Measurements from ENCODE around the gene CTSW. TPM values are rescaled to one million over a fixed set of nuclear protein-coding genes. Genes with fewer than 3 reads are reported as not detected.

CTSW gene
- total RNA-seq, 4 donors from 2014 or later: 1.1 to 1.8 TPM; not detected in 2

DNA sequence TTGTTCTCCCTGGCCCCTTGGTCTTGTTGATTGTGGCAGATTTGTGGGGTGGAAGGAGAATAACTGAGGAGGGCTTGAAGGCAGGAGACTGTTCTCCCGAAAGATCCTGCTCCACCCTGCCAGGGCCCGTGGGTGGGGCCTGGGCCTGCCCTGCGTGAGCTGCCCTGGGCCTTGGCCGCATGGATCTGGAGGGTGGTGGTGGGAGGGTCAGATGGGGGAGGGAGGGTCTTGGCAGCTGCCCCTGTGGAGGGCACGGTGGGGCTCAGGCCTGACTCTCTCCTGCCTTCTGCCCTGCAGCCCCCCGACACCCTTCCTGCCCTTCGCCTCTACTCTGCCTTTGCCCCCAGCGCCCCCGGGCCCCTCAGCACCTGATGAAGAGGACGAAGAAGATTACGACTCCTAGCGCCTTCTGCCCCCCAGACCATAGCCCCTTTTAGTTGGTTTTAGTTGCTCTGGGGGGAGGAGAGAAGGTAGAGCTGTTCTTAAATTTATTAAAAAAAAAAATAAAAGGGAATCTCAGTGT is 41.5 kb downstream of the CTSW start:
- in situ Hi-C loops (cut with MboI; ENCODE audit: low pct_ligation_motif_present in 1 of 4, low pct_unique_long_range_greater_than_20kb in 1 of 4, low sequenced_read_pairs in 3 of 4): no loop called here
- intact Hi-C loops (cut with DNase I; ENCODE audit: low total_unique reads): no loop called here
- no peak overlapping the region for H3K27ac ChIP-seq
- H3K4me3 ChIP-seq: peak overlapping the region in 1 of 4 donors; percentile 86
- DNase-seq: no peak
- peaks cover 0 to 6% (median 2%) of the 10 kb centered on the region in 4 donors for H3K36me3 ChIP-seq
- H3K4me1 ChIP-seq: peaks cover 27 to 36% (median 34%) of the 10 kb centered on the region in 4 donors
- TF ChIP-seq, protein P1, sequence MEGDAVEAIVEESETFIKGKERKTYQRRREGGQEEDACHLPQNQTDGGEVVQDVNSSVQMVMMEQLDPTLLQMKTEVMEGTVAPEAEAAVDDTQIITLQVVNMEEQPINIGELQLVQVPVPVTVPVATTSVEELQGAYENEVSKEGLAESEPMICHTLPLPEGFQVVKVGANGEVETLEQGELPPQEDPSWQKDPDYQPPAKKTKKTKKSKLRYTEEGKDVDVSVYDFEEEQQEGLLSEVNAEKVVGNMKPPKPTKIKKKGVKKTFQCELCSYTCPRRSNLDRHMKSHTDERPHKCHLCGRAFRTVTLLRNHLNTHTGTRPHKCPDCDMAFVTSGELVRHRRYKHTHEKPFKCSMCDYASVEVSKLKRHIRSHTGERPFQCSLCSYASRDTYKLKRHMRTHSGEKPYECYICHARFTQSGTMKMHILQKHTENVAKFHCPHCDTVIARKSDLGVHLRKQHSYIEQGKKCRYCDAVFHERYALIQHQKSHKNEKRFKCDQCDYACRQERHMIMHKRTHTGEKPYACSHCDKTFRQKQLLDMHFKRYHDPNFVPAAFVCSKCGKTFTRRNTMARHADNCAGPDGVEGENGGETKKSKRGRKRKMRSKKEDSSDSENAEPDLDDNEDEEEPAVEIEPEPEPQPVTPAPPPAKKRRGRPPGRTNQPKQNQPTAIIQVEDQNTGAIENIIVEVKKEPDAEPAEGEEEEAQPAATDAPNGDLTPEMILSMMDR (IDR thresholded peaks at IDR 0.05): no peak
- WGBS, 2 donors (ENCODE audit: low coverage in 1 of 2): 83% methylated on average over 12 of the region's 12 CpGs; no CpG with 5 or more reads in 1 of the 2 donors
- no peaks in the 10 kb centered on the region for H3K9me3 ChIP-seq
- H3K27me3 ChIP-seq: no peaks in the 10 kb centered on the region

DNA sequence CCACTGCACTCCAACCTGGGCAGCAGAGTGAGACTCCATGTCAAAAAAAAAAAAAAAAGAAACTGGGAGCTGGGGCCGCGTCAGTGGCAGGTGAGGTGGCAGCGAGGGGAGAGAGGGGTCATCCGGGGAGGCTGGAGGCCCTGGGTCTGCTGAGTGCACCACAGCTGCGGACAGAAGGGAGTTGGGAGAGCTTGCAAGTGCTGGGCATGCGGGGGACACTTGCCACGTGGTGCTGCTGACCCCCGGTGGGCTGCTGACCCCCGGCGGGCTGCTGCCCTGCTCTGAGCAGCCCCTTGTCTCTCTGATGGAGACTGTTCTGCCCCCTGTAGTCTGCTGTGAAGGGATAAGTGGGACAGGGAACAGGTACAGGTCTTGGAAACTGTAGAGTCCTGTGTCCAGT is 42.2 kb downstream of the CTSW start:
- Histone ChIP-seq H3K27me3 (no peaks in the 10 kb centered on the region), H3K4me3 (no peak overlapping the region), H3K36me3 (peaks cover 0 to 6% (median 2%) of the 10 kb centered on the region in 4 donors), H3K4me1 (peaks cover 22 to 28% (median 27%) of the 10 kb centered on the region in 4 donors), H3K27ac (no peak overlapping the region), H3K9me3 (no peaks in the 10 kb centered on the region)
- in situ Hi-C loops (cut with MboI; ENCODE audit: low pct_ligation_motif_present in 1 of 4, low pct_unique_long_range_greater_than_20kb in 1 of 4, low sequenced_read_pairs in 3 of 4): no loop called here
- 93% methylated on average over 10 of the region's 10 CpGs; no CpG with 5 or more reads in 1 of the 2 donors for WGBS, 2 donors (ENCODE audit: low coverage in 1 of 2)
- intact Hi-C loops (cut with DNase I; ENCODE audit: low total_unique reads): no loop called here
- TF ChIP-seq, protein P1 (IDR thresholded peaks at IDR 0.05): no peak
- TF ChIP-seq POLR2AphosphoS5 (IDR thresholded peaks at IDR 0.05) (no peak), EP300 (IDR thresholded peaks at IDR 0.05; ENCODE audit: low read depth) (no peak), POLR2A (IDR thresholded peaks at IDR 0.05) (no peak)
- DNase-seq: no peak

DNA sequence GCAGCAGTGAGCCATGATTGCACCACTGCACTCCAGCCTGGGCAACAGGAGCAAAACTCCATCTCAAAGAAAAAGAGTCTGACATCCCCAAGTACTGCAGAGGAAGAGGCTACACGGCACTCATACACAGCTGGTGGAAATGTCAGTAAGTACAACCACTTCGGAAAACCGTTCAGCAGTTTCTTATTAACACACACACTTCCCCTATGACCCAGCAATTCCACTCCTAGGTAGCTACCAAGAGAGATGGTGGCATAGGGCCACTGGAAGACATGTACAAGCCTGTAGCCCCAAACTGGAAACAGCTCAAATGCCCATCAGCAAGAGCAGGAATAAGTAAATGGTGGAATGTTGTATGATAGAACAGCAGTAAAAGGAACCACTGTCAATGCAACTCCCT is 42.9 kb downstream of the CTSW start:
- in situ Hi-C loops (cut with MboI; ENCODE audit: low pct_ligation_motif_present in 1 of 4, low pct_unique_long_range_greater_than_20kb in 1 of 4, low sequenced_read_pairs in 3 of 4): no loop called here
- Histone ChIP-seq H3K4me1 (peaks cover 15 to 21% (median 20%) of the 10 kb centered on the region in 4 donors), H3K36me3 (peaks cover 0 to 6% (median 2%) of the 10 kb centered on the region in 4 donors), H3K27me3 (no peaks in the 10 kb centered on the region), H3K27ac (no peak overlapping the region), H3K9me3 (no peaks in the 10 kb centered on the region), H3K4me3 (no peak overlapping the region)
- no peak for TF ChIP-seq POLR2AphosphoS5 (IDR thresholded peaks at IDR 0.05)
- no peak for TF ChIP-seq POLR2A (IDR thresholded peaks at IDR 0.05)
- TF ChIP-seq, protein P1 (IDR thresholded peaks at IDR 0.05): no peak
- TF ChIP-seq EP300 (IDR thresholded peaks at IDR 0.05; ENCODE audit: low read depth): no peak
- intact Hi-C loops (cut with DNase I; ENCODE audit: low total_unique reads): no loop called here
- WGBS, 2 donors (ENCODE audit: low coverage in 1 of 2): 85 to 100% methylated on average over 2 to 3 of the region's 3 CpGs
- DNase-seq: no peak

DNA sequence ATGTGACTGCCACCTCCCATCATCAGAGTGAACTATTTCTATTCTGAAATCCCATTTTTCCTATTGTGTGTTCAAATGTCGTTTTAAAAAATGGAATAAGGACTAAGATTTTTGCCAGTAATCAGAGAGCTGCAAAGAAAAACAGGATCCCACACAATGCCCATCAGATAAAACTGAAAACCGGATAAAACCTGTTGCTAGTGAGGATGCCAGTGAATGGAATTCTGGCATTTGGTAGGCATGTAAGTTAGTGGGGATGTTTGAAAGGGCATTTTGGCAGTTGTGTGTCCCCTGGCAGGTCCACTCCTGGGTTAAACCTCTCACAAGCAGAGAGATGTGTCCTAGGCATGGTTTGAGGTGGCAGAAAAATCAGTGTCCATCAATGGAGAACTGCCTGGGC is 45.8 kb downstream of the CTSW start:
- TF ChIP-seq, protein P1 (IDR thresholded peaks at IDR 0.05): no peak
- TF ChIP-seq POLR2AphosphoS5 (IDR thresholded peaks at IDR 0.05): no peak
- WGBS, 2 donors (ENCODE audit: low coverage in 1 of 2): 81 to 89% methylated on average over 2 of the region's 2 CpGs

More for the DNA sequence above, 45.8 kb downstream of the CTSW start:
- no peaks in the 10 kb centered on the region for H3K27me3 ChIP-seq
- no peak overlapping the region for H3K4me3 ChIP-seq
- H3K9me3 ChIP-seq: no peaks in the 10 kb centered on the region
- intact Hi-C loops (cut with DNase I; ENCODE audit: low total_unique reads): no loop called here
- H3K4me1 ChIP-seq: peaks cover 7 to 11% (median 9%) of the 10 kb centered on the region in 4 donors
- in situ Hi-C loops (cut with MboI; ENCODE audit: low pct_ligation_motif_present in 1 of 4, low pct_unique_long_range_greater_than_20kb in 1 of 4, low sequenced_read_pairs in 3 of 4): no loop called here
- peaks cover 0 to 6% (median 2%) of the 10 kb centered on the region in 4 donors for H3K36me3 ChIP-seq
- DNase-seq: no peak
- no peak overlapping the region for H3K27ac ChIP-seq

Measured in transverse colon (tissue), 4 donors.